ENCODE measurements around the gene TMTC4. TPM values are rescaled to one million over a fixed set of nuclear protein-coding genes. Genes with fewer than 3 reads are reported as not detected.

TMTC4 gene
- total RNA-seq, 1 experiment from 2014 or later, result 28.1 TPM

DNA sequence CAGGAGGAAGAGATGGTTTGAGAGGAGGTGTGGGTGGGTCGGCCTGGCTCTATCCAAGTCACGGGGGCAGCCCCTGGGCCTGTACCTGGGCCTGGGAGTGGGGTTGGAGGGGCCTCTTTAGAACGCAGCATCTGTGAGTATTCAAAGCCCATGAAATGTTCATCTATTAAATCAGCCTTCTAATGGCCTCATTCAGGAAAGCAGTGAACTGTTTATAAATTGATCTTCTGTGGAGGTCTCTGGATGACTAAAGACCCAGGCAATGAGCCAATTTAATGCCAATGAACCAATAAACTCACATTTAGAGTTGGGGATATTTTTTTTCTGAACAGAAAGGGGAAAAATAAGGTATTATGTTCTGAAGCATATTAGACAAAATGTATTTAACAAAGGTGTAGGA lies 66.1 kb downstream of the TMTC4 start:
- H3K27me3 ChIP-seq (ENCODE audit: insufficient read depth, low read length), result no peaks in the 10 kb centered on the region
- H3K79me1 ChIP-seq (ENCODE audit: insufficient read depth, low read depth, low read length, poor library complexity, severe bottlenecking), result no peaks in the 10 kb centered on the region
- no peak overlapping the region for H4K8ac ChIP-seq (replicated peaks; ENCODE audit: insufficient read length, low read depth, low read length)
- no peak overlapping the region for H3K27ac ChIP-seq (ENCODE audit: insufficient read length, low read depth, low read length)
- no peaks in the 10 kb centered on the region for H3K79me2 ChIP-seq (ENCODE audit: insufficient read depth, low read length)
- H3K27me3 Mint-ChIP-seq (ENCODE audit: low read depth), result no peaks in the 10 kb centered on the region
- H3K4ac ChIP-seq (ENCODE audit: low read depth, low read length), result no peak overlapping the region
- H3K4me2 ChIP-seq (ENCODE audit: insufficient read depth, insufficient read length, low read length), result no peak overlapping the region
- H3K4me1 Mint-ChIP-seq, result no peaks in the 10 kb centered on the region
- H2BK15ac ChIP-seq (ENCODE audit: low read depth, low read length), result no peak overlapping the region
- H2AK5ac ChIP-seq (ENCODE audit: insufficient read length, low read length), result no peak overlapping the region
- no peaks in the 10 kb centered on the region for H3K9me3 Mint-ChIP-seq
- no peak overlapping the region for H3T11ph ChIP-seq (ENCODE audit: low read length)
- no peak overlapping the region for H4K5ac ChIP-seq (ENCODE audit: insufficient read length, low read depth, low read length)
- H3K4me3 Mint-ChIP-seq, result no peak overlapping the region
- H2BK12ac ChIP-seq (ENCODE audit: insufficient read length, low read depth, low read length), result no peak overlapping the region
- no peaks in the 10 kb centered on the region for H3K4me1 ChIP-seq (ENCODE audit: insufficient read depth, low read length)
- no peaks in the 10 kb centered on the region for H3K9me3 ChIP-seq (ENCODE audit: control insufficient read depth, low read depth, low read length)
- H4K20me1 ChIP-seq (ENCODE audit: control insufficient read depth, insufficient read depth, insufficient read length), result no peaks in the 10 kb centered on the region
- H2AFZ ChIP-seq (ENCODE audit: low read length), result no peak overlapping the region
- WGBS (ENCODE audit: extremely low coverage, insufficient read length, low lambda C conversion rate), result no CpG with 5 or more reads among the region's 3 CpGs
- no peak overlapping the region for H2BK5ac ChIP-seq (ENCODE audit: insufficient read length, low read length)
- no peak overlapping the region for H3K23ac ChIP-seq (ENCODE audit: insufficient read length, low read depth, low read length)
- no peak overlapping the region for H3K56ac ChIP-seq (ENCODE audit: insufficient read length, low read depth, low read length)
- H3K27ac Mint-ChIP-seq, result peak overlapping the region in 1 of 3 experiments; percentile 49; a peak in 2 of 7 replicates
- no peak overlapping the region; the same call in 1 of the 2 replicates for H3K14ac ChIP-seq (ENCODE audit: insufficient read depth, low read length)
- H2BK120ac ChIP-seq (ENCODE audit: low read depth, low read length, poor library complexity, severe bottlenecking), result no peak overlapping the region
- H3K9ac ChIP-seq (ENCODE audit: extremely low read depth, insufficient read length, low read length), result no peak overlapping the region
- no peak overlapping the region for H2BK20ac ChIP-seq (ENCODE audit: low read depth, low read length, poor library complexity, severe bottlenecking)
- H3K18ac ChIP-seq (ENCODE audit: insufficient read length, low read depth, low read length), result no peak overlapping the region
- TF ChIP-seq CTCF (conservative IDR thresholded peaks at IDR 0.05), result no peak
- no peak for DNase-seq
- H3K23me2 ChIP-seq (ENCODE audit: insufficient read length, low read depth, low read length, poor library complexity, severe bottlenecking), result no peaks in the 10 kb centered on the region
- H3K36me3 Mint-ChIP-seq (ENCODE audit: insufficient read depth in 1 of 3, low read depth in 3 of 3), result peaks cover 0 to 12% (median 10%) of the 10 kb centered on the region in 3 experiments; a peak in 6 of 7 replicates
- no peak overlapping the region for H4K91ac ChIP-seq (ENCODE audit: insufficient read length, low read depth, low read length)
